HS-27A (cell line): Measurements from ENCODE around the gene NTRK2.

ENCODE experiments used
- DNase-seq: peaks from one replicate; pipeline ENCODE4 v3.0.0-alpha.2; 2012; ENCODE audit warnings: low read depth, missing footprints

Gene NTRK2

DNA sequence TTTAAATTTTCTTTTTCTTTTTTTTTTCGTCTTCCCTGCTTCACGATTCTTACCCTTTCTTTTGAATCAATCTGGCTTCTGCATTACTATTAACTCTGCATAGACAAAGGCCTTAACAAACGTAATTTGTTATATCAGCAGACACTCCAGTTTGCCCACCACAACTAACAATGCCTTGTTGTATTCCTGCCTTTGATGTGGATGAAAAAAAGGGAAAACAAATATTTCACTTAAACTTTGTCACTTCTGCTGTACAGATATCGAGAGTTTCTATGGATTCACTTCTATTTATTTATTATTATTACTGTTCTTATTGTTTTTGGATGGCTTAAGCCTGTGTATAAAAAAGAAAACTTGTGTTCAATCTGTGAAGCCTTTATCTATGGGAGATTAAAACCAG is 352.2 kb downstream of the NTRK2 start:
- no peak for DNase-seq

DNA sequence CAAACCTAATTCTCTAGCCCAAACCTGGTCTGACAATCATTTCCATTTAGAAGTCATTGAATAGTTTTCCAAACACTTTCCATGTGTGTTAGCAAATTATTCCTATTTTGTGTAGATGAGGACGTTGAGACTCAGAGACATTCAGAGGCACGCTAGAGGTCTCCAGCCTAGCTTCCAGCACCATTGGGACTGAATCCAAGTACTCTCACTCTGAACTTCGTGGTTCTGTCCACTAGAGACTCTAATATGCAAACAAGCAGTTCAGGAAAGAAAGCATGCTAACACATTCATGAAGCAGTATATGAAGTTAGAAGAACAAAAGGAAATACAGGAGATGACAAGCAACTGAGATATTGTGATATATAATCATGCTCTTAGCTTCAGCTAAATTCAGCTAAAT is 354.8 kb downstream of the NTRK2 start:
- no peak for DNase-seq

- DNase-seq: no peak
These were observed 356.1 kb downstream of the NTRK2 start for GRCh38 chr9:85025638-85026037.

- no peak for DNase-seq
These were observed 358.3 kb downstream of the NTRK2 start for GRCh38 chr9:85027870-85028269.

DNA sequence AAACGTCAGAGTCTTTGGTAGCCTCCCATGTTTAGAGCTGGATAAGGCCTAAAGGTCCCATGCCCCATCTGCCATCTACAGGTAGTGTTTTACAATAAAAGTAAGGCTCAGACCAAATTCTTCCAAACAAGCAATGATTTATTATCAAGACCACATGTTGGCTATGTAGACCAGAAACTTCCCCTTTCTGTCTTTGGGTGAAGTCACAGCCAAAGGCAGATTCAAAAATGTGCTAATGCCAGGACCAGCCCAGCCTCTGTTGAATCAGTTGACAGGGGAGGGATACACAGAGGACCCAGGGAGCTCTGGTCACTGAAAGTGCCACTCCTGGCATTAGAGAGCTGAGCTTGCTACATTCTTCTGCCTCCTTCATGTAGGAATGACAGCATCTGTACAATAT is 360.8 kb downstream of the NTRK2 start:
- no peak for DNase-seq

GRCh38 chr9:85036496-85036895 is 367.0 kb downstream of the NTRK2 start:
- DNase-seq: no peak

DNA sequence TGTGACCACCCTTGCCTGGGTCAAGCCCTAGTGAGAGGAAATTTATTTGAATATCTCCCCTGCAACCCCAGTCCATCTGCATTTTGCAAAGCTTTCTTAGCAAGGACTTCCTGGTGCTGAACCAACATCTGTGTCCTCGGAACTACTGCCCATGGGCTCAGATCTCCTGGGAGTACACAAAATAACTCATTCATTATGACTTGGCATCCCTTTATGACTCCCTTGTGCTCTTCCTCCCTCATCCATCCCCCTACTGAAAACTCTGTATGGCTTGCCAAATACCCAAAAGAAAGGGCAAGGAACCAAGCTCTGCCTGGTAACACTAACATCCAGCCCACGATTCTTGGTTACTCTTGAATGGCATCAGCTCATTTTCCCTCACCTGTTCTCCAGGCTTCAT is 368.5 kb downstream of the NTRK2 start:
- DNase-seq: no peak

DNA sequence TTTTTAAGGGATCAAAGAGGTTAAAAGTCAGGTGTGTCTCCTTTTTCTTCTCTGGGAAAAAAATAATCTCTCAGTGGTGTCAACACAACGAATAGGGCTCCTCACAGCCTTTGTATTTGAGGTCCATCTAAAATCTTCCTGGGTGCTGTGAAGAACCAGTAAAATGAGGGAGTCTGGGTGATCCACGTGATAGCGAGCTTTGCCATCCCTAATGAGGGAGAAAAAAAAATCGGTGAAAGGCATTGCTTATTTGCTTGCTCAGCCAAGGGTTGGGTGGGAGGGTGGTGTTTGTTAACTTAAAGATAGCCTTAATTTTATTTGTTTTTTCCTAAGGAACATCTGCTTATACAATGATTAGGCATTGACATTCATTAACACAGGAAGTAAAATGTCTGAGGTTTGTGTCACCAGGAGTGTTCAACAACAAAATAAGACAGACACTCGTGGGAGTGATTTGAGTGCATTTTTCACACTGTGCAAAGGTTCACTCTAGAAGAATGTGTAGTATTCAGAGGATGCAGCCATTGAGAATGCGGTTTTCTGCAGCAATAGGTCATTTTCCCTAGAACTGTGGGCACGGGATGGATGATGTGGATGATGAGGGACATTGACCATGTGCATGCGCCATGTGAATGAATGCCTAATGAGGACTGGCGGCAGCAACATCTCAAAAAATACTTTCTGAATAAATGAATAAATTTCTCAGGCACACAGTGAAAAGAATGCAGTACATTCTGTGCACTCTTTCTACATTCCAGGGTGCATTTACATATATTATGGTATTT is 369.5 kb downstream of the NTRK2 start:
- DNase-seq: no peak

DNA sequence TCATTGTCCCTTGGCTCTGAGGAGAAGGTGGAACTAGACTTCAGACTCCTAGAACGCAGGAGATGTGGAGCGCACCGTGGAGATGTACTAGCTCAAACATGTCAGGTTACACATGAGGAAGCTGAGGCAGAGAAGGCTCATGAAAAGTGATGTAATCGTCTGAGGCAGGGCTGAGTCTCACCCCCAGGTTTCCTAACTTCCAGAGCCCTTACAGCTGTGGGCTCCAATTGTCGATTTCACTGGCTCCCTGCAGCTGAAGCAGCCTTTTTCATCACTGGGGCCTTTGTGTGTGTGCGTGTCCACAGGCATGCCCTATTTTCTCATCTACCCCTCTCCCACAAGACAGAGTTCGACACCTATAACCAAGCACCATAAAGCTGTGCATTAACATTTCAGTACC is 370.6 kb downstream of the NTRK2 start:
- no peak for DNase-seq

- no peak for DNase-seq
These were observed 371.4 kb downstream of the NTRK2 start for GRCh38 chr9:85040821-85041465.

DNA sequence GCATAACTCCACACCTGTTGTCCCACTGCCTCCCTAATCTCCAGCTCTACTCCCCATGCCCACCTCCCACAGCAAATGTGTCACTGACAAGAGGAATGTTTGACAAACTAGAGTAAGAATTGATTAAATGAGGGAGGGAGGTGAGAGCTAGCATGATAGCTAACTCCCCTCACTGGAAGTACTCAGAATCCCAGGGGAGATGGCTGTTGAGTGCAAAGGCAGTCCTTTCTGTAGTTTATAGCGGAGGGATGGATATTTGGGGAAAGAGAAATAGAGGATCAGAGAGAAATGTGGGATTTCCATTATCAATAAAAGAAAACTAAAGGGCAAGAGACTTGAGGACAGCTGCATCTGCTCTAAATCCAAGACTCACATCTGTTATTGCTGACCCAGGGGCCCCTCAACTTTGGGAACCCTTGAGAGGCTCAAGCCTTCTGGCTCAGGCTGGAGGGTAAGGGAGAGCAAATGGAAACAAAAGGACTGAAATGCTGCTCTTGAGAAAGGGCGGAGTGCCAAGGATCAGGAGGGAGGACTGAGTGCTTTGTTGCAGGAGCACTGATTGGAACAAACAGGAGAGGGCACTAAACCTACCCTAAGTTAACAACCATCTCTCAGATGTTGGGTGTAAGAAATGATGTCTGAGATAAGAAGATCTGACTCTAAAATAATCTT is 372.1 kb downstream of the NTRK2 start:
- no peak for DNase-seq

GRCh38 chr9:85042981-85043647 is 373.6 kb downstream of the NTRK2 start:
- DNase-seq: no peak

- no peak for DNase-seq
These were observed 375.7 kb downstream of the NTRK2 start for GRCh38 chr9:85045271-85045670.

- no peak for DNase-seq
These were observed 376.9 kb downstream of the NTRK2 start for GRCh38 chr9:85046475-85046874.

GRCh38 chr9:85053206-85053786 is 383.8 kb downstream of the NTRK2 start:
- no peak for DNase-seq

DNA sequence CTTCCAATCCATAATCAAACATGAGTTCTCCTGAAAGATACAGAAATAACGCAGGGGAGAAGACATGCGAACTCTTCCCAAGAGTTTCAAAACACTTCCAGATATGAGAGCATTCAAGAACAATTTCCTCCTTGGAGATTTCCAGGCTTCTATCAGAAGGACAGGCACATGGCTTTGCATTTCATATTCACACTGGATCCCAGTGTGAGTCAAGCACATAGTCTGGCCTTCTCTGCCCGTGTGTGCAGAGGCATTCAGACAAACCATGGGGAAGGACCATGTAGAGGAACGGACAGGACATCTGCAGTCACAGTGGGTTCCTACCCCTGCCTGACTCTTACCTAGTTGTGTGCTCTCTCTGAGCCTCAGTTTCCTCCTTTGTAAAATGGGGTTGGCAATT is 384.5 kb downstream of the NTRK2 start:
- DNase-seq: no peak

DNA sequence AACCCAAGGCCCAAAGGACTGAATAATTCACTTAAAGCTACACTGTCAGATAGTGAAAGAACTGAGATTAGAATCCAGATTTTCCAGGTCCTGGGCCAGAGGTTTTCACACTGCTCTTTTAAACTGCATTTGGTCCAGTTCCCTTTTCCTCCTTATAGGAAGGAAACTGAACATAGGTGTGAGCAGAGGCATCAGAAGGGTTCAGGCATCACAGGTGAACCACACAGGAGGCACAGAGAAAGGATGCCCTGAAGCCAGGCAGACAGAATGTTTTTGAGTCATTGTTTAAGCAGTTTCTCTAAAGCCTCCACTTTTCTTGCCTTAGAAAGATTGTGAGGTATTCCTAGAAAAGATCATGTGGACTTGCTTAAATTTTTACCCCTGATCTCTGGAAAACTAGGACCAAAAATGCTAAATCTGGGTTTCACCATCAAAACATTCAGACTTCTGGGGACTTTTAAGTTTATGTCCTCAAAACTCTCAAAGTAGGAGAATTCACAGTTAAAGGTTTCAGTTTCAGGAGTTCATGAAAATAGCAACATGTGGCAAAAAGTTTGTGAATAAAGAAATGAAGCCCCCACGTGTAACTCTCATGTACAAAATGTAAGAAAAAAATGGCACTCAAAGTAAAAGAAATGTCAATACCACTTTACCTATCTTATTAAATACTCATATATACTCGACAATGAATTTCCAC is 386.1 kb downstream of the NTRK2 start:
- no peak for DNase-seq

DNA sequence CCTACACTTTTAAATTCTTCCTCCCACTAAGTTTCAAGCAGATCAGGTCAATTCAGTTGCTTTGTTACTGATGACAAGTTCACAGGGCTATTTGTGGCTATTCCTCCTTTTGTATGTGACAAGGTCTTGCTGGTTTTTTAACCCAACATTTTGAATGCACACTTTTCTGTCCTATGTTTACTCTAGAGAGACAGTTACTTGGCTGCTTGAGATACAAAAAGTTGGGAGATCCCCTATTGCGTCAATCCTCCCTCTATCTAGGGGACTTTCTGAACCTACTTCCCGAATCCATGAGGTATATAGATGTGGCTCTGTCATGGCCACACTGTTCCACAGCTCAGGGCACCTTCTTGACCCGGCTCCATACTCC is 386.7 kb downstream of the NTRK2 start:
- DNase-seq: no peak

DNA sequence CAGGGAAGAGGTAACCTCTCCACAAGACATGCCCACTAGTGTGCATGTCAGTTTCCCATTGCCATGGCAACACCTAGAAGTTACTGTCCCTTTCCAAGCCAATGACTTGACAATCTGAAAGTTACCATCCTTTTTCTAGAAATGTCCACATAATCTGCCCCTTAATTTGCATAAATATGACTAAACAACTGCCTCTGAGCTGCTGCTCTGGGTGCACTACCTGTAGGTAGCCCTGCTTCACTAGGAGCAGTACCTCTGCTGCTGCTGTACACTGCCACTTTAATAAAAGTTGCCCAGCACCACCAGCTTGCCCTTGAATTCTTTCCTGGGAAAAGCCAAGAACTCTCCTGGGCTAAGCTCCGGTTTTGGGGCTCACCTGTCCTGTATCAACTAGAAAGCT is 392.4 kb downstream of the NTRK2 start:
- no peak for DNase-seq

GRCh38 chr9:85062385-85063022 is 393.0 kb downstream of the NTRK2 start:
- no peak for DNase-seq

GRCh38 chr9:85064811-85065371 is 395.4 kb downstream of the NTRK2 start:
- no peak for DNase-seq
